Retinal pigment epithelial cell (primary cell): ENCODE results near the gene POLR2E.

ENCODE experiments used
- DNase-seq: peaks from one replicate; pipeline ENCODE4 v3.0.0-alpha.2; 2010; ENCODE audit warnings: low read depth
- H3K4me3 ChIP-seq: 2 replicates; pipeline ENCODE4 v1.5.1; 2011; ENCODE audit warnings: mild to moderate bottlenecking, low read length, control low read depth, moderate library complexity
- CTCF ChIP-seq: conservative IDR thresholded peaks from 2 replicates; pipeline ENCODE4 v1.5.1; 2011; ENCODE audit warnings: low read depth, low read length, control low read depth, inconsistent platforms

POLR2E gene

DNA sequence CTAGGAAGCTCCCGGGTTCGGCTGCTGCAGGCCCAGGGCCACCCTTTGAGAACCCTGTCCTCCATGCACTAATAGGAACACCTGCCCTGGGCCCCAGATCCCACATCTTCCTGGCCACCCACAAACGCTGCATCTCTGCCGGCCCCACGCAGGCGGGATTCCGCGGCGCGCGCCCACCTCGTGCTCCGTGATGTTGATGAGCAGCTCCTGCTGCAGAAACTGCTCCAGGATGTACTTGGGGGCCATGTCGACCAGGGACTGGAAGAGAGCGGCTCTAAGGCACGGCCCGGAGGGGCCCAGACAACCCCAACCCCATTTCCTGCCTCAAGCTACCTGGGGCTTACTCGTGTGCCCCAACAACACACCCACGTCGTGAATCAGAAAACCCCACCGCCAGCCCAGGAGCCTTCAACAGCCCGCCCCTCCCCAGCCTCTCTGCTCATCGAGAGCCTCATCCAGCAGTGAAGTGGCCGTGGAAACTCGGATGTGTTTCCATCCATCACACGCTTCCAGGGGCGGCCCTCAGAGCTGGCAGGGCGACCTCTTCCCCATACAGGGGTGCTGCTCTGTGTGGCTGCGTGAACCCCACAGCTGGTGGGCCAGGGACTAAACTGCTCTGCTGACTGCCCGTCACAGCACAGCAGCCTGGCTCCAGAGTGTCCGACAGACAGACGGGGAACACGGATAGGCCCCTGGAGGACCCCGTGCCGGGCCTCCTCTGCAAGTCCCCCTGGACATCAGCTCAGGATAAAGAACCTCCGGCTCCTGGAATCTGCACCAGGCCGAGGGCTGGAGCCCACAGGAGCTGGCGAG lies 4.2 kb downstream of the POLR2E start:
- H3K4me3 ChIP-seq: no peak overlapping the region
- TF ChIP-seq CTCF: no peak
- no peak for DNase-seq

- H3K4me3 ChIP-seq: no peak overlapping the region
- TF ChIP-seq CTCF: no peak
- DNase-seq: no peak
Measured at GRCh38 chr19:1089891-1090290, 5.3 kb downstream of the POLR2E start.

DNA sequence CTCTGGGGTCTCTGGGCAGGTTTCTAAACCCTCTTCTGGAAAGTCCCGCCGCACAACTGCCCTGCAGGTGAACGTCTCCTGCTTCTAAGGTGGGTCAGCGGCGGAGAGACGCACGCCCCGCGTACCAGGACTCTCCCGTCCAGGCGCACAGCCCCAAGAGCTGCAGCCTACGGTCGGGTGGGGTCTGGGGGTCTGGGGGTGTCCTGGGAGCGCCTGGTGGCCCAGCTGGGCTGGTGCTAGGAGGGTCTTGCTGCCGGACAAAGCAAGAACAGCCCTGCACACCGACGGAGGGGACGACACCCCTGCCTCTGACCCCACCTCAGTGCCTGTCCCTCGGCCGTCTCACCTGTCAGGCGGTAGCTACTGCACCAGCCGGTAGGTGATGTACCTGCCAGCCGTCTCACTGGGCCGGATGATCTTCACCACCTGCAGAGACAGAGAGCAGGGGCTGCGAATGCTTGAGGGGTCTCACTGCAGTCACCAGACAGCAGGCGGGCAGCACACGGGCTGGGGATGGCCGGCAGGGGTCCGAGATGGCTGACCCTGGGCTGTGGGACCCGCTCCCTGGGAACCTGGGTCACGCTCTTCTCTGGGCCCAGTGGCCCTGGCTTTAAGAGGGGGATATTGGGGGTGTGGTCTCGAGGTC lies 5.9 kb downstream of the POLR2E start:
- DNase-seq: no peak
- no peak for TF ChIP-seq CTCF
- H3K4me3 ChIP-seq: no peak overlapping the region

DNA sequence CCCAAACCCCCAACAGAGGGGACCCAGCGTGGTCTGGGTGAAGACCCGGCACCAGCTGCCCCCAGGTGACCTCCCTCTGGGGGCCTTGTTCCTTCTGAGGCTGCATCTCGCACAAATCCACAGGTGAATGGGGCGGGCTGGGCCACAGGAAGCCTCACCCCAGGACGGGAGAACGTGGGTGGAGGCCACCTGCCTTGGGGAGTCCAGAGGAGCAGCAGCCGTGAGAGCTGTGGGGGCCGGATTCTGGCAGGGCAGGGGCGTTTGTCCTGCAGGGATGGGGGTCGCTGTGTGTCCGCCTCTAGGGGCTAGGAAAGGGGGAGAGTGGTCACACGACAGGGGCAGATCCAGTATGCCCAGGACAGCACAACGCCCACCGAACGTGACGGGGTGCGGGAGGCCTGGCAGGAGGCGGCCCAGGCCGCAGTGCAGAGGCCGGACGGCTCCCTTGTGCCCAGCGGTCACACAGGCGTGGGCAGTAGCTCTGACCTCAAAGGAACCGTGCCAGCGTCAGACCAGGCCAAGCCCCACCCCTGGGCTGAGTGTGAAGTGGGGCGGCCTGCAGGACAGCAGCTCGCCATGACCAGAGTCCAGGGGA lies 6.7 kb downstream of the POLR2E start:
- no peak for TF ChIP-seq CTCF
- no peak for DNase-seq
- no peak overlapping the region for H3K4me3 ChIP-seq

- TF ChIP-seq CTCF: no peak
- DNase-seq: no peak
- no peak overlapping the region for H3K4me3 ChIP-seq
Measured at GRCh38 chr19:1087813-1088415, 7.3 kb downstream of the POLR2E start.

DNA sequence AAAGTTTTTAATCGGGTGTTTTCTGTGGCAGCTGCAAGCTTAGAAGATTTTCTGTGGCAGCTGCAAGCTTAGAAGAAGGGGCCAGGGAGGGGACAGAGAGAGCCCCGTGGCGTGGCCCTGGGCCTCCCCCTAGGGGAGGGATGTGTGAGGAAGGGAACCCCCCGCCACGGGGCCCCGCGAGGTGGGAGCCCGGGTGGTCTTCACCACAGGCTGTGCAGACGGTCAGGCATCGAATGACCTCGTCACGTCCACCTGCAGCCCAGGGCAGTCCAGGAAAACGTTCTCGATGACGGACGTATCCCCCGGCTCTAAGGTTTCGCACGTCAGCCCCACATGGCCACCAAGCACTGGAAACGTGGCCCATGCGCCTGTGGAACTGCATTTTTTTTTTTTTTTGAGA lies 8.6 kb downstream of the POLR2E start:
- DNase-seq: no peak

More for the DNA sequence above, 8.6 kb downstream of the POLR2E start:
- TF ChIP-seq CTCF: no peak
- no peak overlapping the region for H3K4me3 ChIP-seq
